ENCODE data around the gene SETDB2. TPM values are rescaled to one million over a fixed set of nuclear protein-coding genes. Genes with fewer than 3 reads are reported as not detected.

SETDB2 gene
- total RNA-seq, 1 experiment from 2014 or later, result 14.7 TPM

- CTCF ChIA-PET, result no interaction called here
- Histone ChIP-seq H3K4me1 (no peaks in the 10 kb centered on the region), H3K27me3 (replicated peaks; ENCODE audit: control insufficient read depth, insufficient read depth, low read length) (no peaks in the 10 kb centered on the region), H3K36me3 (ENCODE audit: control insufficient read depth, insufficient read depth, low read length) (no peaks in the 10 kb centered on the region), H3K4me3 (ENCODE audit: low read depth, low read length) (no peak overlapping the region), H3K9me3 (no peaks in the 10 kb centered on the region)
- Mint-ChIP-seq H3K9me3 (ENCODE audit: unreplicated experiment) (no peaks in the 10 kb centered on the region), H3K4me3 (ENCODE audit: unreplicated experiment) (no peak overlapping the region), H3K27ac (ENCODE audit: unreplicated experiment) (no peak overlapping the region), H3K27me3 (ENCODE audit: insufficient read depth, unreplicated experiment) (no peaks in the 10 kb centered on the region), H3K4me1 (ENCODE audit: low read depth, unreplicated experiment) (no peaks in the 10 kb centered on the region), H3K36me3 (ENCODE audit: insufficient read depth, unreplicated experiment) (peaks cover 4% of the 10 kb centered on the region)
- BruUV-seq (replicated peaks), result no TSS peak
- POLR2A ChIA-PET, result no interaction called here
- TF ChIP-seq, protein P1, sequence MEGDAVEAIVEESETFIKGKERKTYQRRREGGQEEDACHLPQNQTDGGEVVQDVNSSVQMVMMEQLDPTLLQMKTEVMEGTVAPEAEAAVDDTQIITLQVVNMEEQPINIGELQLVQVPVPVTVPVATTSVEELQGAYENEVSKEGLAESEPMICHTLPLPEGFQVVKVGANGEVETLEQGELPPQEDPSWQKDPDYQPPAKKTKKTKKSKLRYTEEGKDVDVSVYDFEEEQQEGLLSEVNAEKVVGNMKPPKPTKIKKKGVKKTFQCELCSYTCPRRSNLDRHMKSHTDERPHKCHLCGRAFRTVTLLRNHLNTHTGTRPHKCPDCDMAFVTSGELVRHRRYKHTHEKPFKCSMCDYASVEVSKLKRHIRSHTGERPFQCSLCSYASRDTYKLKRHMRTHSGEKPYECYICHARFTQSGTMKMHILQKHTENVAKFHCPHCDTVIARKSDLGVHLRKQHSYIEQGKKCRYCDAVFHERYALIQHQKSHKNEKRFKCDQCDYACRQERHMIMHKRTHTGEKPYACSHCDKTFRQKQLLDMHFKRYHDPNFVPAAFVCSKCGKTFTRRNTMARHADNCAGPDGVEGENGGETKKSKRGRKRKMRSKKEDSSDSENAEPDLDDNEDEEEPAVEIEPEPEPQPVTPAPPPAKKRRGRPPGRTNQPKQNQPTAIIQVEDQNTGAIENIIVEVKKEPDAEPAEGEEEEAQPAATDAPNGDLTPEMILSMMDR (IDR thresholded peaks at IDR 0.05; ENCODE audit: insufficient read depth in 1 of 2, low read depth in 1 of 2, low read length in 1 of 2, severe bottlenecking in 1 of 2, unreplicated experiment in 1 of 2), result no peak
- intact Hi-C loops (cut with micrococcal nuclease; ENCODE audit: unreplicated experiment), result no loop called here
- DNase-seq, result no peak
Measured at GRCh38 chr13:49524740-49525501, 80.8 kb downstream of the SETDB2 start.

DNA sequence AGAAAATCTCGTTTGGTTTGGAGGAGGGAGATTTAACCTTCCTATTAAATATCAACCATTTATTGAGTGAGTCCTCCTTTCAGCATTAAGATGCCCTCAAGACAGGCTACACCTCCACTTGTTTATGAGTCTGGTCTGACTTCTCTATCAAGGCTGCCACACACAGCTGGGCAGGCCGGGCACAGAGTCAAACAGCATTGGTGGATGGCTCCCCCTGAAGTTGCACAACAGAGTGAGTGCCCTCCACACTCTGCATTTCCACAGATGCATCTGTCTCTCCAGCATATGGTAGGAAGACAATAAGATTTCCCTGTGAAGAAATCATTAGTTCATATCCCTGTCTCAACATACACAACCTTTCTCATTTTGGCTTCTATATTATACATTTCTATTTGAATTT lies 83.0 kb downstream of the SETDB2 start:
- intact Hi-C loops (cut with micrococcal nuclease; ENCODE audit: unreplicated experiment), result no loop called here
- H3K9me3 Mint-ChIP-seq (ENCODE audit: unreplicated experiment), result no peaks in the 10 kb centered on the region
- H3K27me3 ChIP-seq (replicated peaks; ENCODE audit: control insufficient read depth, insufficient read depth, low read length), result no peaks in the 10 kb centered on the region
- TF ChIP-seq, protein P1 (IDR thresholded peaks at IDR 0.05; ENCODE audit: insufficient read depth in 1 of 2, low read depth in 1 of 2, low read length in 1 of 2, severe bottlenecking in 1 of 2, unreplicated experiment in 1 of 2), result no peak
- H3K4me1 ChIP-seq, result no peaks in the 10 kb centered on the region
- no peaks in the 10 kb centered on the region for H3K9me3 ChIP-seq
- DNase-seq, result no peak
- CTCF ChIA-PET, result no interaction called here
- H3K36me3 Mint-ChIP-seq (ENCODE audit: insufficient read depth, unreplicated experiment), result peaks cover 4% of the 10 kb centered on the region
- BruUV-seq (replicated peaks), result no TSS peak
- no peaks in the 10 kb centered on the region; the same call in 1 of the 2 replicates for H3K36me3 ChIP-seq (ENCODE audit: control insufficient read depth, insufficient read depth, low read length)
- H3K27me3 Mint-ChIP-seq (ENCODE audit: insufficient read depth, unreplicated experiment), result no peaks in the 10 kb centered on the region
- H3K27ac Mint-ChIP-seq (ENCODE audit: unreplicated experiment), result no peak overlapping the region
- POLR2A ChIA-PET, result no interaction called here
- H3K4me1 Mint-ChIP-seq (ENCODE audit: low read depth, unreplicated experiment), result no peaks in the 10 kb centered on the region
- H3K4me3 Mint-ChIP-seq (ENCODE audit: unreplicated experiment), result no peak overlapping the region
- H3K4me3 ChIP-seq (ENCODE audit: low read depth, low read length), result no peak overlapping the region

DNA sequence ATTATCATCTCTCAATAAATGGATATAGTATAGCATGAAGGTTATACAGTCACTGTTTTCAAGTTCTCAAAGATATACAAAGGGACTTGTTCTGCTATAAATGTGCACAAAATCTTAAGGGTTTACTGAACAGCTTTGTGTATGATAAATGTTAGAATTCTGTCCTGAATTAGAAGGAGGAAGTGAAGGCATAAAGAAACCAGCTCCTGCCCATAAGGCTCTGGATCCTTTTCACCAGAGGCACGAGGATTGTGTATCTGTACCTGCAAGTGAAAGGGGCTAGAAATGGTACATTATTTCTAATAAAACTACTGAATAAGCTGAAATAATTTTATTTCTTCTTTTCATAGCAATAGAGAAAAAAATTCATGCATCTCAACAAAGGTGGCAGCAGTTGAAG lies 84.1 kb downstream of the SETDB2 start:
- H3K4me1 ChIP-seq, result no peaks in the 10 kb centered on the region
- TF ChIP-seq, protein P1 (IDR thresholded peaks at IDR 0.05; ENCODE audit: insufficient read depth in 1 of 2, low read depth in 1 of 2, low read length in 1 of 2, severe bottlenecking in 1 of 2, unreplicated experiment in 1 of 2), result no peak
- no TSS peak for BruUV-seq (replicated peaks)
- POLR2A ChIA-PET, result interaction anchor here (0.5 kb wide), 1 partner anchor 479 kb away, joined by 4 read pairs; no protein-coding TSS in a partner anchor
- H3K4me3 ChIP-seq (ENCODE audit: low read depth, low read length), result no peak overlapping the region
- intact Hi-C loops (cut with micrococcal nuclease; ENCODE audit: unreplicated experiment), result no loop called here
- no peaks in the 10 kb centered on the region for H3K9me3 ChIP-seq
- CTCF ChIA-PET, result no interaction called here
- no peaks in the 10 kb centered on the region for H3K27me3 ChIP-seq (replicated peaks; ENCODE audit: control insufficient read depth, insufficient read depth, low read length)
- Mint-ChIP-seq H3K27ac (ENCODE audit: unreplicated experiment) (no peak overlapping the region), H3K36me3 (ENCODE audit: insufficient read depth, unreplicated experiment) (peaks cover 4% of the 10 kb centered on the region), H3K4me3 (ENCODE audit: unreplicated experiment) (no peak overlapping the region), H3K4me1 (ENCODE audit: low read depth, unreplicated experiment) (no peaks in the 10 kb centered on the region), H3K27me3 (ENCODE audit: insufficient read depth, unreplicated experiment) (no peaks in the 10 kb centered on the region), H3K9me3 (ENCODE audit: unreplicated experiment) (no peaks in the 10 kb centered on the region)
- H3K36me3 ChIP-seq (ENCODE audit: control insufficient read depth, insufficient read depth, low read length), result no peaks in the 10 kb centered on the region; the same call in 1 of the 2 replicates
- DNase-seq, result no peak

Measured in Caco-2 (cell line).